HG03378 (cell line): Measurements from ENCODE around the gene NR2C1.
"Not testable (repeated sequence)": the region's sequence is repeated elsewhere in the genome, so short reads cannot be mapped to it uniquely, and the experiment has no call there.

Experiments
- ATAC-seq: cut with Tn5 transposase; IDR thresholded peaks from one replicate; pipeline ENCODE4 v1.9.1; 2021; ENCODE audit warnings: mild to moderate bottlenecking, moderate library complexity; ENCODE audit not compliant: unreplicated experiment

Gene NR2C1

GRCh38 chr12:95003921-95004272 lies 69.5 kb downstream of the NR2C1 start:
- ATAC-seq = no peak

GRCh38 chr12:95003213-95003920 lies 70.1 kb downstream of the NR2C1 start, which contains the start of gene NDUFA12:
Gene NDUFA12, minus strand, starts transcription at chr12:95003697. Its CDS starts 17 bp downstream, at chr12:95003680.
- ATAC-seq = peak; percentile 96

GRCh38 chr12:95002754-95003153 lies 70.7 kb downstream of the NR2C1 start:
- no peak for ATAC-seq

GRCh38 chr12:94998326-94998725 lies 75.1 kb downstream of the NR2C1 start:
- no peak for ATAC-seq

GRCh38 chr12:94997726-94998125 lies 75.7 kb downstream of the NR2C1 start:
- no peak for ATAC-seq

GRCh38 chr12:94997061-94997460 lies 76.4 kb downstream of the NR2C1 start:
- ATAC-seq = no peak

GRCh38 chr12:94994312-94994711 lies 79.1 kb downstream of the NR2C1 start:
- ATAC-seq = no peak

- ATAC-seq = not testable (repeated sequence)
Measured at GRCh38 chr12:94993855-94994254, 79.6 kb downstream of the NR2C1 start.

GRCh38 chr12:94990222-94990621 lies 83.2 kb downstream of the NR2C1 start:
- no peak for ATAC-seq

GRCh38 chr12:94988471-94988870 lies 84.9 kb downstream of the NR2C1 start:
- ATAC-seq = no peak

- ATAC-seq = no peak
Measured at GRCh38 chr12:94987801-94988200, 85.6 kb downstream of the NR2C1 start.

- no peak for ATAC-seq
Measured at GRCh38 chr12:94987076-94987669, 86.2 kb downstream of the NR2C1 start.

GRCh38 chr12:94985099-94985498 lies 88.3 kb downstream of the NR2C1 start:
- not testable (repeated sequence) for ATAC-seq

GRCh38 chr12:94983321-94983720 lies 90.1 kb downstream of the NR2C1 start:
- no peak for ATAC-seq

- ATAC-seq = no peak
Measured at GRCh38 chr12:94982456-94982855, 91.0 kb downstream of the NR2C1 start.

GRCh38 chr12:94980577-94980976 lies 92.8 kb downstream of the NR2C1 start:
- no peak for ATAC-seq

GRCh38 chr12:94979941-94980340 lies 93.5 kb downstream of the NR2C1 start:
- no peak for ATAC-seq

- ATAC-seq = no peak
Measured at GRCh38 chr12:94977766-94978468, 95.5 kb downstream of the NR2C1 start.

- no peak for ATAC-seq
Measured at GRCh38 chr12:94973221-94973620, 100.2 kb downstream of the NR2C1 start.

GRCh38 chr12:94972795-94973194 lies 100.6 kb downstream of the NR2C1 start:
- no peak for ATAC-seq

- ATAC-seq = no peak
Measured at GRCh38 chr12:94971923-94972322, 101.5 kb downstream of the NR2C1 start.

GRCh38 chr12:94970560-94970959 lies 102.9 kb downstream of the NR2C1 start:
- ATAC-seq = no peak
